HG03175 (cell line): Measurements from ENCODE around the gene PLEKHM3.
A peak's percentile ranks its signal among the peaks of the same experiment; 100 is the strongest.

Experiments
- ATAC-seq: cut with Tn5 transposase; IDR thresholded peaks from one replicate; pipeline ENCODE4 v1.9.1; 2021; ENCODE audit warnings: mild to moderate bottlenecking, moderate library complexity; ENCODE audit not compliant: unreplicated experiment

Gene PLEKHM3

DNA sequence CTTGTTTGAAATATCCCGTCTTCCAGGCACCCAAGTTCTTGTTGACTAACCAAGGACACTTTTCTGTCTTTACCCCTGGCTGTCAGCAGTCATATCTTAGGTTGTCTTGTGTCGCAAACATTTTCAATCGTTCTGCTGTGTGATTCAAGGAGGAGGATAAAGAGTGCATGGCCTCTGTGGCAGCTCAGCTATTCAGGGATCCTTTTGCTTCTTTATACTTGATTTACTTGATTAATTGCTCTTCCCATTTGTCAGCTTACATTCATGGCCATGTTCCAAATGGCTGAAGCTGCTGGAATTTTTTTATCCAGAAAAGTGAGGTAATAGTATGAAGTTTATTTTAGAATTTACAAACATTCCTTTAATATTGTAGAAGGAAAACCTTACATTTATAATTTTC, 158.3 kb downstream of the PLEKHM3 start:
- no peak for ATAC-seq

DNA sequence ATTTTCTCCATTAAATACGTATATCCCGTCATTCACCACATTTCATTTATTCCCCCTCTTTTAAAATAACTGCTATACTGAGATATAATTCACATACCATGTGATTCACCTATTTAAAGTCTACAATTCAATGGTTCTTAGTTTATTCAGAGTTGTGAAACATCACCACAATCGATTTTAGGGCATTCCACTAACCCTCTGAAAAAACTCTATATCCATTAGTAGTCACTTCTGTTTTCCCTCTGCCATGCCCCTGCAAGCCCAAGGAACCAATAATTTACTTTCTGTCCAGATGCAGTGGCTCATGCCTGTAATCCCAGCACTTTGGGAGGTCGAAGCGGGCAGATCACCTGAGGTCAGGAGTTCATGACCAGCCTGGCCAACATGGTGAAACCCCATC, 160.1 kb downstream of the PLEKHM3 start:
- ATAC-seq = no peak

DNA sequence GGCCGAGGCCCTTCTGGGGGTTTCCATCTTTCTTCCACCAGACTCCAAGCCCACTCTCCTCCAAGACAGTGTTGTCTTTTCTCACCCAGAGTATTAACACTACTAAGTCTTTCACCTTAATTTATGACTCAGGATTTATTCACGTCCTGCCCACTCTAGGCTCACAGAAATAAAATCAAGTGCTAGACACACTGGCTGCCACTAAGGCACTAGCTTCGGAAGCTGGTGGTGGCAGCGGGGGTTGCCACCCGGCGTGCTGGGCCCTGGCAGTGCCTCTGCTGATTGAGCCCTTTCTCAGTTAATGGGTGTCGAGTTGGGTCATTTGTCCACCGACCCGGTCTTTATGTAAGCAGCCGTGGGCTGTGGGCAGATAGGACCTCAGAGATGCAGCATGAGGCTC, 162.0 kb downstream of the PLEKHM3 start:
- no peak for ATAC-seq

DNA sequence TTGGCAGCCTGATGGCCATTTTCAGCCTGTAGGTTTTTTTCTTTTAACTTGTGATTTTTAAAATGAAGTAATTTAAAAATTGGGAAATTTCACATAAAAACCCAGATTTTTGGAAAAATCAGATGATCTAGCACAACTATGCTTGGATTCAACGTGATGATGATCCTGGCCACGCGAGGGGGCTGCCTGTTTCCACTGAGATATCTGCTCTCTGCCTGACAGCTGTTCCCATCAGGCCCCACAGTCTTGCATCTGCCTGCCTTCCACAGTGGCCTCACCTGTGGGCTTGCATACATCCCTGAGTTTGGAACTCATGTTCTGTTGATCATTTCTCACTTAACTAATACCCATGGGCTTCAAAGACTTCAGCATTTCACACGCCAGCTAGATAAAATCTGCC, 163.5 kb downstream of the PLEKHM3 start:
- no peak for ATAC-seq

DNA sequence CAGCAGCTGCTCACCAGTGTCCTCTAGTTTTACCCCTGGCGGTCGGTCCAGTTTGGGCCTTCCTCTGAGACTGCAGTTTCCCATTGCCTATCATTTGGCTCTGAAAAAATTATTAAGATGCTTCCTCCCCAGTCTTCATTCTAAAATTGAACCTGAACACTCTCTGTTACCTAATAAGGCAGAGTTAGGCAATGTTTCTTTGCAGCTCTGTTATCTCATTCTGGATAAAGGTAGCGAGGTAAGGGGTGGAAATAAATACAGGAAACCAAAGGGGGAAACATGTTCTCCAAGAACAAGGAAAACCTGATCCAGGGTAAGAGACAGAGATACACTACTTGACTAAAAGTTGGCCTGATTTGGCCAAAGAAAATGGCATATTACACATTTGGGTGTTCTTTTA, 164.6 kb downstream of the PLEKHM3 start:
- no peak for ATAC-seq

DNA sequence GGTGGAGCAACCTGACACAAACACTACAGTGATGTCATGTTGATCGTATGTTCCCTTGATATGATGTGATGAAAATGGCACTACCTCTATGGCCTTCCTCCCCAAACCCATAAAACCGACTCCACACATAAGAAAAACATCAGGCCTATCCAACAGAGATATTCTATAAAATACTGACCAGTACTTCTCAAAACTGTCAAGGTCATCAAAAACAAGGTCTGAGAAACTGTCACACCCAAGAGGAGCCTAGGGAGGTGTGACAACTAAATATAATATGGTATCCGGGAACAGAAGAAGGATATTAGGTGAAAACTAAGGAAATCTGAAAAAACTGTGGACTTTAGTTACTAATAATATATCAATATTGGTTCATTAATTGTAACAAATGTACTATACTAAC, 169.7 kb downstream of the PLEKHM3 start:
- ATAC-seq = no peak

DNA sequence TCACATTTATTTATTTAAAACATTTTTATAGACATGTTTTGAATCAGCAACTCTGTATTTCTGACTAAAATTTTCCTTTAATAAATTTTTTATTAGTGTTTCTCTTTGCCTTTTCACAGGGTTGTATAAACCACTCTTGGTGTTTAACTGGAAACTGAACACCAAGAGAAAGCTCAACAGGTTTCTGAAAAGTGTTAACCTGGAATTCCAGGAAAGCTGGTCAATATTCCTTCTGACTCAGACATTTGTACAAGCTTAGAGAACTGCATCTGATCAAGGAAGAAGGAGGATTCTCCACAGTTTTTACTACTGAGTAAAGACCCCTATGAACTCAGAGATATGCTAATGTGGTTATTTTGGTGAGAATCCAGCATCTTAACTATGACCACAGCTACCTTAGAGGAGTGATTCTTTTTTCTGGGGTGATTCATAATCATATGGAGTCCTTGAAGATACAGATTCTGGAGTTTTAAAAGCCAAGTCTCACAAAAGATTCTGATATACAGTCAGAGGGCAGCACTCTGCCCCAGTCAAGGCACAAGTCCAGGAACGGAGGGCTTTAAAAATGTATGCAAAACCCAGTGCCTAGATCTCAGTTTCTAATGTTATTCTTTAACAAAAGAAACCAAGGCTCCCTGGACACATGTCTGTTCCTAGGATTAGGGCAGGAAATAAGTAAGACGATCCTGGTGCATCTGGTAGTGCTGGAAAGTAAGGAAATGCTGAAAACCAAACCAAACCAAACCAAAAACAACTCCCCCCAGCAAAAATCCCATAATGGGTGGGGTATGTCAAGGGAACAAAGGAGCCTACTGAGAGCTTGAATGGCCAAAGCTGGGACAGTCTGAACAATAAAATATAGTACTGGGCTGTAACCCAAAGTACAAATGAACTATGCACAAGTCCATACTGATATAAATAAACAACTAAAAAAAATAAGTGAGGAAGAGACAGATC, 170.6 kb downstream of the PLEKHM3 start:
- ATAC-seq = no peak

DNA sequence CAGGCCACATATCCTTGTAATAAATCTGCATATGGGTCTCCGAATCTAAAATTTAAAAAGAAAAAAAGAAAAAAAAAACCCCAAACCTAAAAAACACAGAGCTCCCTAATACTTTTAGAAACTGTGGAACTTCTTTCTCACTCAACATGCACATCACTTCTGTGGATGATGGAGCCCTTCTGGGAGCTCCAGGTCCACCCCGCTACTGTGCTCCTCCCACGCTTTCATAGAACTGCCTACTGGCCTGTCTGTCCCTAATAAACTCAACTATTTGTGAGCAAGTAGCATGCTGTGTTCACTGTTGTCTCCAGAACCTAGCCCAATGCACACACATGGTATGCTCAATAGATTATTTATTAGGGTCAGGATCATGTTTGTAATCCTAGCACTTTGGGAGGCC, 172.5 kb downstream of the PLEKHM3 start:
- ATAC-seq = no peak

DNA sequence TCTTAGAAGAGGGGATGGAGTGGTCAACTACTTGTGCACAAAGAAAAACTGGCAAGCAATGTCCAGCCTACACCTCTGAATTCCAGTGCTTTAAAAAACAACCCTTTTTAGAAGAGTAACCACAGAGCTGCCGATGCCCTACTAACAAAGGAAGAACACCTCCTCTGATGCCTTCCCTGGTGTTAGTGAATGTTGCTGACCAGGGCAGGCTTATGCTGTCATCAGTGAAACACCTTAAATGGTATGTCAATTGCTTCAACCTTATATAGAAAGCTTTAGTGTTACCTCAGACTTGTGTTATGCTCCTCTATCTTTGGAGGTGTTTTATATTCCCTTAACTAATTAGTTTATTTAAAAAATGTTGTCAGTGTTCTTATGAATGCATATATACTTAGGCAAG, 175.9 kb downstream of the PLEKHM3 start:
- ATAC-seq = no peak

DNA sequence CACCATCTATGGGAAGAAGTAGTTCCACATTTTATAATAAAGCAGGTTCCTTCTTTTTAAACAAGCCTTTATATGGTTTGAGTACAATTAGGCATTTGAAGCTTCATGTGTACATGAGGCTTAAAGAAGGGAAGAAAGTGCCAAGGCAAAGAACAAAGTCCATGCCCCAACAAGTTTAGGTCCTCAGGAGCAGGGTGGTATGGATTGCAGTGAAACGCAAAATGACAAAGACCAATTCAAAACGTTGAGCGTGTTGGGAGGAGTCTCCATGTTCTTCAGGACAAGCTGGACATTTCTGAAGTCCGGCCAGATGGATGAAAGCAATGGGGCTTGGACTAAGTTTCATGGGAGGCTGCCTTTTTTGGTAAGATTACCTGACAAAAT, 176.8 kb downstream of the PLEKHM3 start:
- ATAC-seq = no peak

DNA sequence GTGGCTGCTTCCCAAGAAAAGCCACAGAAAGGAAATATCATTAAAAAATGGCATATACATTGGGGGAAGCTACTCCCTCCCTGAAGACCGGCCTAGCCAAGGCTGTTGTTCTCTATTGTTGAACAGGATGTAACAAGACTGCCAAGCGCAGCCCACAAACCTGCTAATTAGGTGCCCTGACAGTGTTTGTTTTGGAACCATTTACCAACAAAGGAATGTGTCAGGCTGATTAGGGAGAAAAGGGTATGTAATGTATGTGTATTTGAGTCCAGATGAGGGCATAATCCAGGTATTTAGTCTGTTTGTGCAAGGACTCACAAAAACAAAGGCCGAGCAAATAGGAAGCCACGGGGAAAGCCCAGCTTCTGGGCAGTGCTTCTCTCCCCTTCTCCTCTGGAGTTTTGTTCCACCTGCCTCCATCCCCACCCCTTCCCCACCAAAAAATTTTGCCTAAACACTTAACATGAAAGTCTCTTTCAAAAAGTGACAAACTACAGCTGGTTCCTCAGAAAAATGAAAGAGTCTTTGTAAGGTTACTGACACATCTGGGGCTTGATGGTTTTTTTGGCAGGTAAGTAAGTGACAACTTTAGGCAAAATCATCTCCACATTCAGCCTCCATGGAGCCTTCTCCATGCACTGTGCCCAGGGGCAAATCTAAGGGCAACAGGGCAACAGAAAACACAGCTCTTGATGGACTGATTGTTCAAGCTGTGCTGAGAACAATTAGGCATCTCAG, 177.4 kb downstream of the PLEKHM3 start:
- ATAC-seq = no peak

DNA sequence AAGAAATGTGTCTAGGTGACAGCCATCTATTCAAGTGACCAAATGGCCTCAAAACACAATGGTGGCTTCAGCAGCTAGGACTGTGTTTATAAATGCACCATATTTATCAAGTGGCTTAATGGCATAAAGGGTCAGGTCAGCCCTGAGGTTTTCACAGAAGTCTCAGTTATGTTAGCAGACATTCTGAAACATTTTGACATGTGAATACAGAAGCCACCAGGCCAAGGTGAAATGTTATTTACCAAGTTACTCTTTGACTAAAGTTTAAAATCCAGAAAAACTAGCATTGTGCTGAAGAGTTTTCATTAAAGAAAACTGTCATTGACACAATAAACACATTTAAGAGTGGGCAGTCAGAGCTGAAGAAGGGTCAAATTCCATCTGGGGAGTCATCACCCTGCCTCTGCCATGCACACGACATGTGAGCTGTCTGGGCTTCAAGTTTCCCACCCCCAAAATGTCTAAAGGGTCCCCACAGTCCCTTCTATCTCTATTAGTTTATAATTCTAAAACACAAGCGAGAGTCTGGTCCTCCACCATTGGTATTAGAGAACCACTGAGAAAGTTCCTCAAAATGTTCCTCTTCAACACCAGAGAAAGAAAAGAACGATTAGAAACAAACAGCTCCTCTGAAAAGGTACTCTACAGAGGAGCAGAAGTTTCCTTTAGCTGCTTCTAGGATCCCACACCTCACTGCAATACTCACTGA, 178.1 kb downstream of the PLEKHM3 start:
- ATAC-seq = no peak

DNA sequence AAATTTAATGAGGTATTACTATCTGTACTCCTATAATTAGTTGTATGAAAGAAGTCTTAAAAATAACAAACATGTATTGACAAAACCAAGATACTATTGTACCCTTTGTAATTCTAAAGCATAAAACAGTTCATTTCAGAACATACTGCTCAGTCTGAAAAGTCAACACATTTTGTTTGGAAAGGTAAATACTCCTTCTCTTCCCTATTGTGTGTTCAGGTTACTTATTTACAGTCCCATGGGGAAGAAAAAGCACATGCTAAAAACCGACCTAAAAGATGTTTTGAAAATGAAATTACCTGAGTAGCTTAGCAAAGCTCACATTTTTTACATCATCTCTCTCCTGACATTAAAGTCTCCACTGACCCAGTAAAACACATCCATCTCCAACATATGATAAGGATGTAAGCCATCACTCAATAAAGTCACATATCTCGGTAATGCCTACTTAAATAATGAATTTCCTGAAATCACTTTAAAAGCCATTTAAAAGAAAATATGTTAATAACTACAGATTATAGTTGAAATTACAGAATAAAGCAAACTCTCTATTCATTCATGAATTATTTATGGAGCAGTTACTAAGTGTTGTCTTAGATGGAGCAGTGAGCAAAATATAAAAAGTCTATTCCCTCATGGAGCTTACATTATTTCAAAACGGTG, 180.0 kb downstream of the PLEKHM3 start:
- no peak for ATAC-seq

DNA sequence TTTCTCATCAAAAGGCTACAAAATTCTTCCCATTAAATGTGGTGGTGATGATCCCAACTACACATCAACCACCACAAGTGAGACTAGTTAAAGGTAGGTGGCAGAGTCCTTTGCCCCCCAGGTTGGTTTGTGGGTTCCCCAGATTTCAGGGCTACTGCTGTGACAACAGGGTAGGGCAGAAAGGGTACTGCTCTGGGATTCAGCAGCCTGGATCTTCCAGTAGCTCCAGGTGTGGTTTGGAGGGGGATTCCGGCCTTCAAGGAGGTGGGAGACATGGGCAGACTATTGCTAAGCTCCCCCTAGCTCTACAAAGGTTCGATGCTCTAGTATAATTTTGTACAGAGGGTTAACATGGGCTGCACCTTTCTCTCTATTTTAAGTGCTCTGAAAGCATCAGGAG, 180.7 kb downstream of the PLEKHM3 start:
- no peak for ATAC-seq

DNA sequence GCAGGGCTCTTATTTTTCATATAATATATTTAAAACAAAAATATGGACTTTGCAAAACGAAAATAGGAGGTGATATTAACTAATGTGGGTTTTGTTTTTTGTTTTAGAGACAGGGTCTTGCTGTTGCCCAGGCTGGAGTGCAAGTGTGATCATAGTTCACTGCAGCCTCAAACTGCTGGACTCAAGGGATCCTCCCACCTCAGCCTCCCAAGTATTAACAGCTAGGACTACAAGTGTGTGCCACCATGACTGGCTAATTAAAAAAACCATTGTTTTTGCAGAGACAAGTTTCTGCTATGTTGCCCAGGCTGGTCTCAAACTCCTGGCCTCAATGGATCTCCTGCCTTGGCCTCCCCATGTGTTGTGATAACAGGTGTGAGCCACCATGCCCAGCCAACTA, 185.2 kb downstream of the PLEKHM3 start:
- ATAC-seq = no peak

DNA sequence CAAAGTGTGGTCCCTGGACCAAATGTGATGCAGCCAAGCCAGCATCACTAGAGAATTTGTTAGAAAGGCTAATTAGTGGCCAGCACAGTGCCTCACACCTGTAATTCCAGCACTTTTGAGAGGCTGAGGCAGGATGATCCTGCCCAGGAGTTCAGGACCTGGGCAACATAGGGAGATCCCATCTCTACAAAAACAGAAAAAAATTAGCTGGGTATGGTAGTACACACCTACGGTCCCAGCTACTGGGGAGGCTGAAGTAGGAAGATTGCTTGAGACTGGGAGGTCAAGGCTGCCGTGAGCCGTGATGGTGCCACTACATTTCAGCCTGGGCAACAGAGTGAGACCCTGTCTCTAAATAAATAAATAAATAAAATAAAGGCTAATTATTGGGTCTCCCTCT, 185.8 kb downstream of the PLEKHM3 start:
- no peak for ATAC-seq

DNA sequence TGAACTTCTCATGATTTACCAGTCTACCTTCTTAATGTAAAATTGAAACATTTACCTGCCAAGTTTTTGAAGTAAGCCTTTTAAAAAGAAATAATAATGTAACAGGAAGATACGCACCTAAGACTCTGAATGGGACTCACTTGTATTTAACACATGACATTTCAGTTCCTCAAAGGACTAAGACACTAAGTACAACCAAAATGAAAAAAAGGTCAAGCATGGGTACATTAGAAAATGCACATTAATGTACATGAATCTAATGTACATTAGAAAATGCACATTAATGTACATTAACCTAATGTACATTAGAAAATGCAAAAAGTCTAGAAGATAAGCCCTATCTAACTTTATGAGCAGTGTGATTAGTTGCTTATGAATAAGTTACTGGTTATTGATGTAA, 186.3 kb downstream of the PLEKHM3 start:
- ATAC-seq = no peak

DNA sequence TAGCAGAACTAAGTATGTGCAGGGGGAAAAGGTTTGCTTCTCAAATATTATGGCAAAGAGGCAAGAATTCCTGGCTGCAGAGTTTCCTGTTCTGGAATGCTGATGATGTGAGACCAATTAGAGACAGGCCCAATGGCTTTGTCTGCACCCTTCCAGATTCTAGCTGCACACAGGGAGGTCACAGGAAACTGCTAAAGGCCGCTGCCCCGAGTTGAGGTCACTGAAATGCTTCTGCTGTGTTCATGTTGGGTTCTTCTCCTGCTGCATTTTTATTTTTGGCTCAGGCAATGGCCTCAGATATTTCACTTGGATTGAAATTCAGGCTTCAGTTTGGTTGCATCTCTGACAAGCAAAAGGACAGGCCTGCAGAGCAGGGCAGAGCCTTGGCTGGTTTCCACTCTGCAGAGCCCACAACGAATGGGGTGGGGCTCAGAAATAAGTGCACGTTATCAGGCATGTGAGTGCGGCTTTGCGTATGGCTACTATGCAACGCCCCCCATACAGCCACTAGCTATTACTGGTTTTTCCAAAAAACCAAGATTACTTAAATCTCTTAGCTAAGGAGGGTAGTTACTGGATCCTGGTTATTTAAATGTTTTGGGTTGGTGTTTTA, 188.7 kb downstream of the PLEKHM3 start:
- ATAC-seq = no peak

DNA sequence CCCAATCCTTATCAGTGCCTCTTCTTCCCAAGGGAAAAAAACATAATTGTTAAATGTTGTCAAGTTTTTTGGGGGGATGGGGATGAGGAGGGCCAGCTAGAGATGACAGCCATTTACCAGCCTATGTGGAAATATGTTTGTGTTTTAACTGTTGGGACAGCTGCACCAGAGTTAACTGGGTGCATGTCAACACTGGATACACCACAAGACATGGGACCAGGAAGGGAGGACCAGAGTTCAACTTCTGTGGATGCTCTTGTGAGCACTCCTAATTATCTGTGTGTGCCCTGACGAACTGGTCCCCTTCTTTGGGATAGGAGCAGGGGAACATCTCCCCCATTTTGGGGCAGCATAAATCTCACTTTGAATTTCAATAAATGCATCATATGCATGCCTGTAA, 189.5 kb downstream of the PLEKHM3 start:
- ATAC-seq = no peak

DNA sequence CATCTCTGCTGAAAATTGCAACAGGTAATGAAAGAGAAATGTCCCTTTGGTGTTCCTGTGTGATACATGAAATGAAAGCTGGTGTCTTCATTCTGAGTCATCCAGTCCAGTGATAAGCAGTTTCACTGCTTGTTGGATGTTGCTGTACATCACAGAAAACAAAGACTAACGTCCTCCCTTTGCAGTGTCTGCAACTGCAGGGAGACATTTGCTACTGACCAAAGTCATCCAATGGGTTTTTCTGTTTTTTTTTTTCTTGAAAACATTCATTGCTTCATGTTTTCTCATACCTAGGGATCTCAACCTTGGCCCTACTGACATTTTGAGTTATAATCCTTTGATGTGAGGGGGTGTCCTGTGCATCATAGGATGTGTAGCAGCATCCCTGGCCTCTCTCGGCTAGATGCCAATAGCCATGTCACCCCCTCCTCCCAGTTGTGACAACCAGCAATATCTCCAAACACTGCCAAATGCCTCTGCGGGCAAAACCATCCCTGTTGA, 192.0 kb downstream of the PLEKHM3 start:
- ATAC-seq = peak; percentile 99
